ENCODE measurements around the gene ZBTB9. TPM values are rescaled to one million over a fixed set of nuclear protein-coding genes. Genes with fewer than 3 reads are reported as not detected.
"Not testable (repeated sequence)": the region's sequence is repeated elsewhere in the genome, so short reads cannot be mapped to it uniquely, and the experiment has no call there.

ZBTB9 gene
- total RNA-seq, 1 donor from 2014 or later = 5.5 TPM

DNA sequence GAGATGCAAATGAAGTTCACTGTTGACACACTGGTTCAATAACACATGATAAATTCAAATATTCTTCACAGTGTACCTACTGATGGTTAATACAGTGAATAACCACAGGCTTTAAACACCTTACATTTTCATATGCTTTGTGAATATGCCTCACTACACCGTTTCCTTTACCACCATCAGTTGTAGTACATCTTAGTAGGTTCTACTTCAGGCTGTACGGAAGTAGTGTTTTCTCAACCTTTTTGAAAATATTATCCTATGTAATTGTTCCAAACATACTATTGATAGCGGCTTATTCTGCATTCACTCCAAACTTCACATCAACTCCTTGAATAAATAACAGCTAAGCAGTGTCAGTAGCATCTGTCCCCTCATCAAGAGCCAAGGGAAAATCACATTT is 15.3 kb downstream of the ZBTB9 start:
- no peak for ATAC-seq

DNA sequence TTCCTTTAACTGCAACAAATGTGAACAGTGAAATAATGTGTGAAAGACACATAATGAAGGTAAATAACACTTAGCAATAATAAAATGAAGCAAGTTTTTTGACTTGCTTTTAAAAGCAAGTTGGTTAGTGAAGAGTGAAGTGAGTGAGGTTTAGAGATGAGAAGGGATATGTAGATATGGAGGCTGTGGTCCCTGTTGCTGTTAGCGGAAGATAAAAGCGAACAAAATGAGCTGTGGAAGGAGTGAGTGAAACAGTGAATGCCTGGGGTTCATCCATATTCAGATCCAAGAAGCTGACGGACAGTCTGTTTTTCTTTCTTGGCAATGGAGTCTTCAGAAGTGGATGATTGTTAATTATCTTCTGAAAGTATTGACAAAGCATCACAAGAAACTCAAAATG is 23.5 kb downstream of the ZBTB9 start:
- no peak for ATAC-seq

DNA sequence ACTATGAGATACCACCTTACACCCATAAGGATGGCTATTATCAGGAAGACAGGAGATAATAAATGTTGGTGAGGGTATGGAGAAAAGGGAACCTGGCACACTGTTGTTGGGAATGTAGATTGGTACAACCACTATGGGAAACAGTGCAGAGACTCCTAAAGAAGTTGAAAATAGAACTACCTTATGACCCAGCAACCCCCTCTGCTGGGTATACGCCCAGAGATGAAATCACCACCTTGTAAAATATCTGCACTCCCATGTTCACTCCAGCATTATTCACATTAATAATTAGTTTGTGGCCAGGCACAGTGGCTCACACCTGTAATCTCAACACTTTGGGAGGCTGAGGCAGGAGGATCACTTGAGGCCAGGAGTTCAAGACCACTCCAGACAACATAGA is 26.8 kb downstream of the ZBTB9 start:
- ATAC-seq = no peak

DNA sequence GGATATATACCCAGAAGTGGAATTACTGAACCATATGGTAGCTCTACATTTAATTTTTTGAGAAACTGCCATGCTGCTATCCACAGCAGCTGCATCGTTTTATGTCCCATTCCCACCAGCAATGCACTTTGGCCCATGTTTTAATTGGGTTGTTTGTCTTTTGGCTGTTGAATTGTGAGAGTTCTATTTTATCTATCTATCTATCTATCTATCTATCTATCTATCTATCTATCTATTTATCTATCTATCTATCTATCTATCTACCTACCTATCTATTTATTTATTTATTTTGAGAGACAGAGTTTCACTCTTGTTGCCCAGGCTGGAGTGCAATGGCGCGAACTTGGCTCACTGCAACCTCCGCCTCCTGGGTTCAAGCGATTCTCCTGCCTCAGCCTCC is 28.2 kb downstream of the ZBTB9 start:
- ATAC-seq = not testable (repeated sequence)

DNA sequence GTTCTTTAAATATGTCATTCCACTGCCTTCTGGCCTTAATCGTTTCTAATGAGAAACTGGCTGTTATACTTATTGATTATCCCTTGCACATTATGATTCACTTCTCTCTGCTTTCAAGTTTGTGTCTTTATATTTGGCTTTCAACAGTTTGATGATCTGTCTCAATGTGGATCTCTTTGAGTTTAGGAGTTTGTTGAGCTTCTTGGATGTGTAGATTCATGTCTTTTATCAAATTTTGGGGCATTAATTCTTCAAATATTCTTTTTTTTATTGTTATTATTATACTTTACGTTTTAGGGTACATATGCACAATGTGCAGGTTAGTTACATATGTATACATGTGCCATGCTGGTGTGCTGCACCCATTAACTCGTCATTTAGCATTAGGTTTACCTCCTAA is 29.3 kb downstream of the ZBTB9 start:
- ATAC-seq = no peak

DNA sequence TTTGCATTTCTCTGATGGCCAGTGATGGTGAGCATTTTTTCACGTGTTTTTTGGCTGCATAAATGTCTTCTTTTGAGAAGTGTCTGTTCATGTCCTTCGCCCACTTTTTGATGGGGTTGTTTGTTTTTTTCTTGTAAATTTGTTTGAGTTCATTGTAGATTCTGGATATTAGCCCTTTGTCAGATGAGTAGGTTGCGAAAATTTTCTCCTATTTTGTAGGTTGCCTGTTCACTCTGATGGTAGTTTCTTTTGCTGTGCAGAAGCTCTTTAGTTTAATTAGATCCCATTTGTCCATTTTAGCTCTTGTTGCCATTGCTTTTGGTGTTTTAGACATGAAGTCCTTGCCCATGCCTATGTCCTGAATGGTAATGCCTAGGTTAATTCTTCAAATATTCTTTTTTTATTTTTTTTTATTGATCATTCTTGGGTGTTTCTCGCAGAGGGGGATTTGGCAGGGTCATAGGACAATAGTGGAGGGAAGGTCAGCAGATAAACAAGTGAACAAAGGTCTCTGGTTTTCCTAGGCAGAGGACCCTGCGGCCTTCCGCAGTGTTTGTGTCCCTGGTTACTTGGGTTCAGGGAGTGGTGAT is 30.4 kb downstream of the ZBTB9 start:
- not testable (repeated sequence) for ATAC-seq

DNA sequence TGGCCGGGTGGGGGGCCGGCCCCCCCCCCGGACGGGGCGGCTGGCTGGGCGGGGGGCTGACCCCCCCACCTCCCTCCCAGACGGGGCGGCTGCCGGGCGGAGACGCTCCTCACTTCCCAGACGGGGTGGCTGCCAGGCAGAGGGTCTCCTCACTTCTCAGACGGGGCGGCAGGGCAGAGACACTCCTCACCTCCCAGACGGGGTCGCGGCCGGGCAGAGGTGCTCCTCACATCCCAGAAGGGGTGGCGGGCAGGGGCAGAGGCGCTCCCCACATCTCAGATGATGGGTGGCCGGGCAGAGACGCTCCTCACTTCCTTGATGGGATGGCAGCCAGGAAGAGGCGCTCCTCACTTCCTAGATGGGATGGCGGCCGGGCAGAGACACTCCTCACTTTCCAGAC is 31.3 kb downstream of the ZBTB9 start:
- not testable (repeated sequence) for ATAC-seq

DNA sequence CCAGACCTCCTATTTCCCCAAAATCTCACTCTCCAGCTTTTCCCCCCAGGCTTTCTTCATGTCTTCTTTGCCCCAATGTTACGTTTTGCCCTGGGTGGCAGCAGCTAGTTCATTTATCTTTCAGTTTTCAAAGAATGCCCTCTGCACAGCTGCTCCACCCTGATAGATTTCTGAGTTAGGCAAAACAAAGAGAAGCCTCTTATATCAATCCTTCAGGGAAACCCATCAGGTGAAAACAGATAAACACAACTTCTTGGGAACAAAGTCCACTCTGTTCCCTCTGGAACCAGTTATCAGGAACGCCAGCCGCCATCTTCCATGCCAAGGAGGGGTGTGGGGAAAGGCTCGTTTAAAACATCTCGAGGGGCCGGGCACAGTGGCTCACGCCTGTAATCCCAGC is 34.0 kb downstream of the ZBTB9 start:
- ATAC-seq = no peak

DNA sequence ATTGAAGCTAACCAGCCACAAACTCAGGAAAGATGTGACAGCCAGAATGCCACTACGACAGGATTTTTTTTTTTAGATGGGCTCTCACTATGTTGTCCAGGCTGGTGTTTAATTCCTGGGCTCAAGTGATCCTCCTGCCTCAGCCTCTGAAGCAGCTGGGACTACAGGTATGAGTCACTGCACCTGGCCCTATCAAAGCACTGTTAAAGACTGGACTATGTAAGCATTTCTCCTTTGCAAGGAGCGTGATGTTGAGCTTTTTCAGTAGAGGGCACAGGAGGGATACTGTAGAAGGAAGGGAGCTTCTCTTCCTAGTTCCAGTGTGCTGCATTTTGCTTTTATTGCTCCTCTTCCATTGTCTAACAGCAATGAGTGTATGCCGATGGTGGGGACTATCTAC is 35.8 kb downstream of the ZBTB9 start:
- peak; percentile 43 for ATAC-seq

DNA sequence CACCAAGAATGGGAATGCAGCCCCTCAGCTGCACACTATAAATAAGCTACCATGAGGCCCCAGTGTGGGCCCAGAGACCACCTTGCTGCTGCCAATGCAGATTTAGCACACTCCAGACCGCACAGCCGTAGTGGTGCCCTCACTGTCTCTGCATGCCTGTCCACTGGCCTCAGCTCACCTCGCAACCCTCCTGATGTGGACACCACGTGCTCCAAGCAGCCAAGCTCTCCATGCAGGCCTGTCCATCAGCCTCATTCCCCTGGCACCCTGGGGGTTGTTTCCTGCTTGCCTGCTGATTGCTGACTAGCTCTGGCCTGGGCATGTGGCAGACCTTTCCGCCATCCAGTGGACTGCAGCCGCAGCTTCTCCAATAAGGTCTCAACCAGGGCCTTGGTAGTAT is 36.2 kb downstream of the ZBTB9 start:
- ATAC-seq = no peak

DNA sequence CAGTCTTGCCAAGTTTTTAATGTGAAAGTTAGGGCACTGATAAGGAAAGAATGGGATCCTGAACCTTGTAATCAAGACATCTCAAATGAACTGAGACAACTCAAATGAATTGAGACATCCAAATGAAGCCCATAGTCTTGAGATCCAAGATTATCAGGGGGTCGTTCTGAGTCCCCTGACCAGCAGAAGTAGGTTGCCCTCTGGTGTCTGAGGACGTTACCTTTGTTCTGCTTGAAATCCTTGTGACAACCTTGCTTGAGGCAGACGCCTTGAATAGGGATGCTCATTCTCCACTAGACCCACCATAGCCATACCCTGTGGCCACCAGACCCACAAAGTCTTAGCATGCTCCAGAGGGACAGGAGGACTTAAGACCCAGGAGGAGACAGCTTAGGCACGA is 37.7 kb downstream of the ZBTB9 start:
- ATAC-seq = no peak

DNA sequence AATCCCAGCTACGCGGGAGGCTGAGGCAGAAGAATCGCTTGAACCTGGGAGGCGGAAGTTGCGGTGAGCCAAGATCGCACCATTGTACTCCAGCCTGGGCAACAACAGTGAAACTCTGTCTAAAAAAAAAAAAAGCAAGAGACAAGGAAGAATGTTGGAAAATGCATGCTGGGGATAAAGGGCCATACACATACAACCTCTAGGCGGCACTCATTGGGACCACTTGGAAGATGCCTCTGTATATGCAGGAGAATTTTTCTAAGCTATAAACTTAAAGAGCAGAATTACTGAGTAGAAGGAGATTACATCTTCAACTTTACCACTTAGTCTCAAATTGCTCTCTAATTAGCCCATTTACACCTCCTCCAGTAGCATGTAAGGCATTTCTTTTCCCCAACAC is 42.8 kb downstream of the ZBTB9 start:
- ATAC-seq = no peak

DNA sequence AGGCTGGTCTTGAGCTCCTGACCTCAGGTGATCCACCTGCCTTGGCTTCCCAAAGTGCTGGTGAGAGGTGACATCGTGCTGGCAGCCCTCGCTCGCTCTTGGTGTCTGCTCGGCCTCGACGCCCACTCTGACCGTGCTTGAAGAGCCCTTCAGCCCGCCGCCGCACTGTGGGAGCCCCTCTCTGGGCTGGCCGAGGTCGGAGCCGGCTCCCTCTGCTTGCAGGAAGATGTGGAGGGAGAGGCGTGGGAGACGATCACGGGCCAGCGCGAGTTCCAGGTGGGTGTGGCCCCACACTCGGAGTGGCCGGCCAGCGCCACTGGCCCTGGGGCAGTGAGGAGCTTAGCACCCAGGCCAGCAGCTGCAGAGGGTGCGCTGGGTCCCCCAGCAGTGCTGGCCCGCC is 48.1 kb downstream of the ZBTB9 start:
- no peak for ATAC-seq

DNA sequence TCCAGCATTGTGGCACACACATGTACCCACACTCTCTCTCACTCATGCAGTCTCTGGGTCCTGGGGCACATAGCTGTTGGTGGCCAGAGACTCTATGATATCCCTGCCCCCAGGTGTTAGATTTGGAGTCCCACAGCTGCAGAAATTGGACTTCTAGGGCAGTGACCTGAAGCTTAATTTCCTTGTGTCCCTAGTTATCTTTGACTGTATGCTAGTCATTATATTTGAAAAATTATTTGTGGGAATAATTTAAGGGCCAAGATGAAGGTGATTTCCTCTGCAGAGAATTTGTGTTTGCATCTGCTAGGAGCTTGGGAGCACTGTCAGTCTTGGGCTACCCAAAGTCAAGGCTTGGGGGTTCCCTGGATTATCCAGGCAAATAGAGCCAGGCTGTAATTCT is 50.1 kb downstream of the ZBTB9 start:
- ATAC-seq = no peak

DNA sequence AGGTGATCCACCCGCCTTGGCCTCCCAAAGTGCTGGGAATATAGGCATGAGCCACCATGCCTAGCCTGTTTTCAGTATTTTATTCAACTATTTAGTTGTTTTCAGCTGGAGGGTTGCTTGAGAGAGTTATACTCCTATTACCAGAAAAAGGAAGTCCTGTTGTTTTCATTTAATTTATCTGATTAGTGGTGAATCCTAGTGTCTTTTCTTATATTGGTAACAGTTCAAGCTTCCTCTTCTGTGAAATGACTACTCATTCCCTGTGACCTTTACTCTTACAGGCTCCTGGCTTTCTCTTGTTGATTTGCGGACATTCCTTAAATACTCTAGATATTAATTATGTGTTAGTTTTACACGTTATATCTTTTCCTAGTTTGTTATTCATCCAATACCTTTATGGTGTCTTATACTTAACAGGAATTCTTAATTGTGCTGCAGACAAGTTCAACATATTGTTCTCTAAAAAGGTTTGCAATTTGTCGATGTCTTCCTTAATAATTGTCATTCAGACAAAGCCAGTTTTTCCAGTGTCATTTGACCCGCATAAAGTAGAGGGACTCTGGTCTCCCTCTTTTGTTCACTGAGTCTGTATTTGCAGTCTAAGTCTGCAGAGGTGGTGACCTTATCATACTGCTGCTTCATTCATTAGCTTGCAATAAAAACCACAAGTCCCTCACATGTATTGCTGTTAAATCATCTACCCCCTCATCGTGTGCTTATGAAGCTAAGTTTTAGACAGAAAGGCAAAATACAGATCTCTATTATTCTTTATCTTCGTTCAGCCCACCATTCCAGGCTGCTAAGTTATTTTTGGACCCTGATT is 51.4 kb downstream of the ZBTB9 start:
- no peak for ATAC-seq

Other genes starting within 250 kb of the ZBTB9 start
- 27.3 TPM for gene HSD17B8, start 249.9 kb upstream of the ZBTB9 start, total RNA-seq
- 27.0 TPM for gene RING1, start 246.1 kb upstream of the ZBTB9 start, total RNA-seq
- 38.8 TPM for gene VPS52, start 182.7 kb upstream of the ZBTB9 start, total RNA-seq
- gene RPS18, start 182.5 kb upstream of the ZBTB9 start, total RNA-seq = 3,499 TPM
- 16.9 TPM for gene B3GALT4, start 177.5 kb upstream of the ZBTB9 start, total RNA-seq
- gene WDR46, start 165.3 kb upstream of the ZBTB9 start, total RNA-seq = 31.5 TPM
- 39.9 TPM for gene PFDN6, start 165.0 kb upstream of the ZBTB9 start, total RNA-seq
- 55.8 TPM for gene RGL2, start 155.6 kb upstream of the ZBTB9 start, total RNA-seq
- 63.5 TPM for gene TAPBP, start 140.5 kb upstream of the ZBTB9 start, total RNA-seq
- gene ZBTB22, start 136.8 kb upstream of the ZBTB9 start, total RNA-seq = 10.6 TPM
- 28.1 TPM for gene DAXX, start 131.6 kb upstream of the ZBTB9 start, total RNA-seq
- gene KIFC1, start 62.8 kb upstream of the ZBTB9 start, total RNA-seq = 19.0 TPM
- 13.4 TPM for gene PHF1, start 43.6 kb upstream of the ZBTB9 start, total RNA-seq
- 92.4 TPM for gene CUTA, start 36.5 kb upstream of the ZBTB9 start, total RNA-seq
- 7.1 TPM for gene SYNGAP1, start 34.5 kb upstream of the ZBTB9 start, total RNA-seq
- gene BAK1, start 125.7 kb downstream of the ZBTB9 start, total RNA-seq = 33.5 TPM
- gene ITPR3, start 166.7 kb downstream of the ZBTB9 start, total RNA-seq = 23.7 TPM